ENCODE data around the gene ARRDC5.
"Not testable (repeated sequence)": the region's sequence is repeated elsewhere in the genome, so short reads cannot be mapped to it uniquely, and the experiment has no call there.

The ARRDC5 gene

DNA sequence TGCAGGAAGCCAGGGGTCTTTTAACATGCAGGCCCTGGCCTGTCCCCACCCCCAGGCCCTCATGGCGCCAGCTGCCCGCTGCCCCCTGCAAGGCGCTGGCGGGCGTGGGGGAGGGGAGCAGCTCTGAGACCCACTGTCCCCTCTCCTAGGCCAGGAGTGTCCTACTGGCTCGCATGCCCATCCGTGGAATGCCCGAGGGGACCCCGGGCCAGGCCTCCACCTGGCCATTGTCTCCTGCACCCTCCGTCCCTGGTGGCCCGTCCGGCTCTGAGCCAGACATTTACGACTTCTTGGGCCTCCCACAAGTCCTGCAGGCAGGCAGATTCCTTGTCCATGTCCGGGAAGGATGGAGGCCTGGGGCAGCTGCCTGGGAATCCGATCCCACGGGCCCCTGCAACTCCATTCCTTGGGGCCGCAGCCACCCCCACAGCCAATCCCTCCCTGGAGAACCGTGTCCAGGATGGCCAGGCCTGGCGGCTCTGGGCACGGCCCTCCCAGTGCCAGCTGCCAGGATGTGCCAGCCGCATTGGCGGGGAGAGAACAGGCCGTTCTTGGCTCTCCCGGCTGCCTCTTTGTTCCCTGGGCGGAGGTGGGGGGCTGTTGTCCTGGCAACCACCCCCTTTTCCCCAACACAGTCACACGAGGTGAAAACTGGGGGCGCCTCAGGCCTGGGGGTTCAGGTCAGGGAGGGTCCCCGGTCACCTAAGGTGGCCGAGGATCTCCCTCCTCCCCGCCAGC is 24.8 kb downstream of the ARRDC5 start:
- H3K27me3 ChIP-seq (ENCODE audit: insufficient read depth, low read length), result no peaks in the 10 kb centered on the region
- peak overlapping the region; percentile 16 for H2AFZ ChIP-seq (ENCODE audit: low read depth, low read length)
- H3K36me3 ChIP-seq (ENCODE audit: insufficient read depth, low read length), result no peaks in the 10 kb centered on the region
- H3K4me3 ChIP-seq (ENCODE audit: low read length), result no peak overlapping the region
- H3K4me1 ChIP-seq (ENCODE audit: insufficient read depth, low read length), result peaks cover 15% of the 10 kb centered on the region
- no peaks in the 10 kb centered on the region for H3K9me3 ChIP-seq (ENCODE audit: low read length)

DNA sequence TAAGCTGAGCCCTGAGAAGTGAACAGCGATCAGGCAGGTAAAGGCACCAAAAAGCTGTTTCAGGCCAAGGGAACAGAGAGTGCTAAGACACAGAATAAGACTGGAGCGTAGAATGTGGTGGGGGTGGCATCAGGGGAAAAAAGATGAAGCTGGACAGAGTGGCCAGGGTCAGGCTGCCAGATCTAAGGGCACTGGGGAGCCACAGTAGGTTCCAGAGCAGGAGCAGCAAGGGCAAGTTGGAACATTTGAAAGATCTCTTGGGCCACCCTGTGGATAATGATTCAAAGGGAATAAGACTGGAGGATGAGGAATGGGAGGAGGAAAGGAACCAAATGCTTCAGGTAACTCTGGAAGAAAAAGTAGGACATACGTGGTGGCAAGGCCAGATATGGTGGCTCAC is 28.8 kb downstream of the ARRDC5 start:
- no peaks in the 10 kb centered on the region for H3K9me3 ChIP-seq (ENCODE audit: low read length)
- H3K4me3 ChIP-seq (ENCODE audit: low read length), result no peak overlapping the region
- H2AFZ ChIP-seq (ENCODE audit: low read depth, low read length), result no peak overlapping the region
- H3K36me3 ChIP-seq (ENCODE audit: insufficient read depth, low read length), result no peaks in the 10 kb centered on the region
- H3K4me1 ChIP-seq (ENCODE audit: insufficient read depth, low read length), result peaks cover 15% of the 10 kb centered on the region
- no peaks in the 10 kb centered on the region for H3K27me3 ChIP-seq (ENCODE audit: insufficient read depth, low read length)

DNA sequence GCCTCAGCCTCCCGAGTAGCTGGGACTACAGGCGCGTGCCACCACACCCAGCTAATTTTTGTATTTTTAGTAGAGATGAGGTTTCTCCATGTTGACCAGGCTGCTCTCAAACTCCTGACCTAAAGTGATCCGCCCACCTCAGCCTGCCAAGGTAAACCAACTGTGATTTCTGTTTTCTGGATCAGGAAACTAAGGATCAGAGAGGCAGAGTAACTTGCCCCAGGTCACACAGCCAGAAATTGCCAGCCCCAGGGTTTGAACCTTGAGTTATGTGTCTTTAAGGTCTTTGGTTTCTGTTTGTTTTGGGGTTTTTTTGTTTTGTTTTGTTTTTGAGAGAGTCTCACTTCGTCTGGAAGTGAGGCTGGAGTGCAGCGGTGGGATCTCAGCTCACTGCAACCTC is 31.0 kb downstream of the ARRDC5 start:
- H3K4me1 ChIP-seq (ENCODE audit: insufficient read depth, low read length), result peaks cover 2% of the 10 kb centered on the region
- no peak overlapping the region for H2AFZ ChIP-seq (ENCODE audit: low read depth, low read length)
- no peaks in the 10 kb centered on the region for H3K36me3 ChIP-seq (ENCODE audit: insufficient read depth, low read length)
- H3K27me3 ChIP-seq (ENCODE audit: insufficient read depth, low read length), result no peaks in the 10 kb centered on the region
- no peak overlapping the region for H3K4me3 ChIP-seq (ENCODE audit: low read length)
- H3K9me3 ChIP-seq (ENCODE audit: low read length), result no peaks in the 10 kb centered on the region

DNA sequence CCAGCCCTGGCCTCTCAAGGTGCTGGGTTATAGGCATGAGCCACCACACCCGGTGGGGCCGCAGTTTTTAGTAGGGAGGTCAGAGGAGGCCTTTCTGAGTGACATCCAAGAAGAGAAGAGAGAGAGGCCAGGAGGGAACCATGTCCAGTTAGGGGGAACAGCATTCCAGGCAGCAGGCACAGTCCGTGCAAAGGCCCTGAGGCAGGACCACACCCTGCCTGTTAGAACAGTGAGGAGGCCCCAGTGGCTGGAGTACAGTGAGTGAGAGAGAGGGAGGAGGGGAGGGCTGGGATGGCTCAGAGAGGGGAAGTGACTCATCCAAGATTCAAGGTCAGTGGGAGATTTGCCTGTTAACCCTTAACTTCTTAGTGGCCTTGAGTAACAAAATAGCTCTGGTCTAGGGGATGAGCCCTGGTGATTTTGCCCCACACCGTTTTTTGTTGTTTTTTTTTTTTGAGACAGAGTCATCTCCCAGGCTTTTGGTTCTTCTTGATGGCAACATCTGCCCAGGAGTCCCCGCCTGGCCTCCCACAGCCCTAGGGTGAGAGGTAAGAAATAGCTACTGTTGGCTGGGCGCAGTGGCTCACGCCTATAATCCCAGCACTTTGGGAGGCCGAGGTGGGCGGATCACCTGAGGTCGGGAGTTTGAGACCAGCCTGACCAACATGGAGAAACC is 32.5 kb downstream of the ARRDC5 start:
- peaks cover 5% of the 10 kb centered on the region for H3K4me1 ChIP-seq (ENCODE audit: insufficient read depth, low read length)
- no peak overlapping the region for H3K4me3 ChIP-seq (ENCODE audit: low read length)
- no peaks in the 10 kb centered on the region for H3K36me3 ChIP-seq (ENCODE audit: insufficient read depth, low read length)
- no peaks in the 10 kb centered on the region for H3K27me3 ChIP-seq (ENCODE audit: insufficient read depth, low read length)
- no peaks in the 10 kb centered on the region for H3K9me3 ChIP-seq (ENCODE audit: low read length)
- H2AFZ ChIP-seq (ENCODE audit: low read depth, low read length), result no peak overlapping the region

DNA sequence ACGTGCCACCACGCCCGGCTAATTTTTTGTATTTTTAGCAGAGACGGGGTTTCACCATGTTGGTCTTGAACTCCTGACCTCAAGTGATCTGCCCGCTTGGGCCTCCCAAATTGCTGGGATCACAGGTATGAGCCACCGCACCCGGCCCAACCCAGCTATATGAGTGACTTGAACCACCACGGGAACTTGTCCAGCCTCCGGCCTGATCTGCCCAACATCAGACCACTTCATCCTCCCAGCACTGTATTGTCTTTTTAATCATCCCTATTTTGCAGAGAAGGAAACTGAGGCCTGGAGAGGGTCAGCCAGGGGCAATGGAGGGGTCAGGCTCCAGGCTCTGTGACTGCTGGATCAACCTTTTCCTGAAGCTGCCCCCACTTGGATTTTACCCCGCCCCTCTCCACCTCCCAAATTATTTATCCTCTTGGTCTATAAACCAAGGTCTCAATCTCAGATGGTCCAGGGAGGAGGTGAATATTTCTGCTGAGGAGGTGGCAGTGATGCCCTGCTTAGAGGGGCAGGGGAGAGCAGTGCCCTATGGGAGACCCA is 34.3 kb downstream of the ARRDC5 start:
- Histone ChIP-seq H3K4me3 (ENCODE audit: low read length) (no peak overlapping the region), H3K27me3 (ENCODE audit: insufficient read depth, low read length) (no peaks in the 10 kb centered on the region), H3K9me3 (ENCODE audit: low read length) (no peaks in the 10 kb centered on the region), H3K4me1 (ENCODE audit: insufficient read depth, low read length) (peaks cover 5% of the 10 kb centered on the region), H3K36me3 (ENCODE audit: insufficient read depth, low read length) (no peaks in the 10 kb centered on the region), H2AFZ (ENCODE audit: low read depth, low read length) (no peak overlapping the region)

DNA sequence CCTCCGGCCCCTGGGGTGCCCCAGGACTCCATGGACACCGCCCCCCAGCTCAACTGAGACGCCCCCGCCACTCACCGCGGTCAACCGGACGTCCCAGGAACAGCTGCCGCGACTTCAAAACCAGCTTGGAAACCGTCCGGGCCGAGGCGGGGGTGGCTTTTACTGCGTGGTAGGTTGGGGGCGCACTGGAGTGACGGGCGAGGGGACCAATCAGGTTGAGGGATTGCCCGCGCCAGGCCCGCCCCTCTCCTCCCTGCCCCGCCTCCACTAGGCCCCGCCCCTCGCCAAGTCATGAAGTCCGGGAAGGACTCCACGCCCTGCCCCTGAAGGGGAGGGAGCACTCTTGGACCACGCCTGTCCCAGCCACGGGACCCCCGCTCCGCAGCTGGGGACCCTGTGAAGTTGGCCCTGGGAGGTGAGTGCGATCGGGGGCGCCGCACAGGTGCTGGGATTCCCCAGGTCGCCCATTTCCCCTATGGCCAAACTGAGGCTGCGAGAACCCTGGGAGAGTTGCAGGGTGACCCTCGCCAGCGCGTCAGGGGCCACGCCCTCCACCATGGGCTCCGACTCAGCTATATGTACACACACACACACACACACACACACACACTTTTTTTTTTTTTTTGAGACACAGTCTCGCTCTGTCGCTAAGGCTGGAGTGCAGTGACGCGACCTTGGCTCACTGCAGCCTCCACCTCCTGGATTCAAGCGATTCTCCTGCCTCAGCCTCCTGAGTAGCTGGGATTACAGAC is 35.0 kb downstream of the ARRDC5 start, which contains the start of gene PLIN3:
Gene PLIN3, minus strand, starts transcription at position 134 of the 752 bp plus-strand sequence. CDS start 6,273 bp downstream, outside the sequence.
- no peaks in the 10 kb centered on the region for H3K9me3 ChIP-seq (ENCODE audit: low read length)
- peaks cover 5% of the 10 kb centered on the region for H3K4me1 ChIP-seq (ENCODE audit: insufficient read depth, low read length)
- H3K36me3 ChIP-seq (ENCODE audit: insufficient read depth, low read length), result no peaks in the 10 kb centered on the region
- no peaks in the 10 kb centered on the region for H3K27me3 ChIP-seq (ENCODE audit: insufficient read depth, low read length)
- peak within 1 kb of the TSS; percentile 85 for H3K4me3 ChIP-seq (ENCODE audit: low read length)
- peak within 1 kb of the TSS; percentile 89 for H2AFZ ChIP-seq (ENCODE audit: low read depth, low read length)

DNA sequence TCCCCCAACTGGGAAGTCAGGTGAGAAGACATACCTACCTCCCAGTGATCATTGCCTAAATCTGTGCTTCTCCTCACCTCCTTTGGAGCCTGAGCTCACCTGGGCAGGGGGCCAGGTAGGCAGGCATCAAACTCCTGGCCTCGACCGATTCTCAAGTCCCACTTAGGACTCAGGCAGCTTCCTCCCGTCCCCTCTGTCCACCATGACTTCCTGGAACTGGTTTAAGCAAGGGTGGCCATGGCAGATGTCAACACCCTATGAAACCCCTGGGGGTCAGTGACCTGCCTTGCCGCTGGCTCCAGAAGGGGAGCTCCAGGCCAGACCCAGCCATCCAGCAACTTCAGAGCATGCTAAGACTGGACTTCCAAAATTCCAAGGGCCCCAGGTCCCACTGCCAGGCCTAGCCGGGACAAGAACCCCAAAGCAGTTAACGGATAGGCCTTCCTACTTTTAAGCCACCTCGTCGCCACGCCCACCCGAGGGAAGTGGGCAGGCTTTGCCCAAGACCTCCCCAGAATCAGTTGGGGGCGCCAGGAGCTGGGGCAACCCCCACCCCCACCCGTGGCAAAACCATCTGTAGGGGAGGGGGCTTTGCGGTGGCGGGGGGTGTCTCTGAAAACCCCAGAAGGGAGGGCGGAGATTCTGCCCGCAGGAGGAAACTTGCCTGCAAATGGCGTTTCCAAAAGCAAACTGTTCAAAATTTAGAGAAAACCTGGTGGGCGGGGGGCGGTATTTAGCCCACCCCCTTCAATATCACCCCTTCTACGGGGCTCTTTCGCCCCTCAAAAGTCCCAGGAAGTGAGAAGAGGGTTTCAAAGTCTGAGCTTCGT is 35.9 kb downstream of the ARRDC5 start:
- peaks cover 5% of the 10 kb centered on the region for H3K4me1 ChIP-seq (ENCODE audit: insufficient read depth, low read length)
- H3K4me3 ChIP-seq (ENCODE audit: low read length), result peak overlapping the region; percentile 85
- no peaks in the 10 kb centered on the region for H3K9me3 ChIP-seq (ENCODE audit: low read length)
- H2AFZ ChIP-seq (ENCODE audit: low read depth, low read length), result peak overlapping the region; percentile 89
- H3K36me3 ChIP-seq (ENCODE audit: insufficient read depth, low read length), result peaks cover 3% of the 10 kb centered on the region
- no peaks in the 10 kb centered on the region for H3K27me3 ChIP-seq (ENCODE audit: insufficient read depth, low read length)

DNA sequence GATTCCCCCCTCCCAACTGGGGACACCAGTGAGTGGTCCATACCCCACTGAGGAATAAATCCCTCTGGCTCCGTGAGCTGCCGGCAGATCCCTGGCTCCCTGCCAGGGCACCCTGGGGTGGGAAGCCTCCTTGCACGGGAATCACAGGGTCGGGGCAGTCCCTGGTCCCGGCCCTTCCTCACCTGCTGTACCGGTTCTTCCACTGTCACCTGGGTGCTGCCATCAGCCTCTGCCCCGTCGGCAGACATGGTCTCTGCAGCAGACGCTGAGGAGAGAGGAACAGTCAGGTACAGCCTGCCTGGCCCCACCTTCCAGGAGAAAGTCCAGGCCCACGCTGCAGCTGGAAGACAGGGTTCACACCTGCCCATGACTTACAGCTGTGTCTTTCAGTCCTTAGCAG is 41.5 kb downstream of the ARRDC5 start:
- Histone ChIP-seq H2AFZ (ENCODE audit: low read depth, low read length) (no peak overlapping the region), H3K4me1 (ENCODE audit: insufficient read depth, low read length) (no peaks in the 10 kb centered on the region)

DNA sequence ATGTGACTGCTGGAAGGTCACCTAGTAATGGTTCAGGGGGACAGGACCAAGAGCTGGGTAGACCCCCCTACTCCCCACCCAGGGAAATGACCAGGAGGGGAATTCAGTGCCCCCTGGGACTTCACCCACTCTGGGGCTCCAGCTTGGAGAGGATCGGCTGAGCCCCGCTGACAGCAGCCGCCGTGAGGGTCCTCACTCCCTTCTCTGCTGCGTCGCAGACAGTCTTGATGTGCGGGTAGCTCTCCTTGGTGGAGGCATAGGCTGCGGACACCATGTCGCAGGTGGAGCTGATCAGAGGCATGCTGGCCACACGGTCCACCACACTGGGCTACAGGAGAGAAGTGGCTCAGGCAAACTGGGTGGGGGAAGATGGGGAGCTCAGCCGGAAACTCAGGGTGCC is 43.0 kb downstream of the ARRDC5 start:
- Histone ChIP-seq H2AFZ (ENCODE audit: low read depth, low read length) (no peak overlapping the region), H3K9me3 (ENCODE audit: low read length) (no peaks in the 10 kb centered on the region), H3K4me1 (ENCODE audit: insufficient read depth, low read length) (no peaks in the 10 kb centered on the region), H3K36me3 (ENCODE audit: insufficient read depth, low read length) (peaks cover 31% of the 10 kb centered on the region), H3K27me3 (ENCODE audit: insufficient read depth, low read length) (no peaks in the 10 kb centered on the region), H3K4me3 (ENCODE audit: low read length) (no peak overlapping the region)

More for the DNA sequence above, 41.5 kb downstream of the ARRDC5 start:
- Histone ChIP-seq H3K27me3 (ENCODE audit: insufficient read depth, low read length) (no peaks in the 10 kb centered on the region), H3K4me3 (ENCODE audit: low read length) (no peak overlapping the region), H3K9me3 (ENCODE audit: low read length) (no peaks in the 10 kb centered on the region), H3K36me3 (ENCODE audit: insufficient read depth, low read length) (peaks cover 26% of the 10 kb centered on the region)

DNA sequence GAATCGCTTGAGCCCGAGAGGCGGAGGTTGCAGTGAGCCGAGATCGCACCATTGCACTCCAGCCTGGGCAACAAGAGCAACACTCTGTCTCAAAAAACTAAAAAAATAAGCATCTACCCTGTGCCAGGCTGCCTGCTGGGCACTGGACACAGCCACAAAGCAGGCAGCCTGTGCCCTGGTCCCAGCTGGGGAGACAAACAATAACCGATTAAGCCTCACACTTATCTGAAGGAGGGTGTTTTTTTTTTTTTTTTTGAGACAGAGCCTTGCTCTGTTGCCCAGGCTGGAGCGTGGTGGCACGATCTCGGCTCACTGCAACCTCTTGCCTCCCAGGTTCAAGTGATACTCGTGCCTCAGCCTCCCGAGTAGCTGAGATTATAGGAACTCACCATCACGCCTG is 46.2 kb downstream of the ARRDC5 start:
- not testable (repeated sequence) for H3K4me1 ChIP-seq (ENCODE audit: insufficient read depth, low read length); H3K4me3 ChIP-seq (ENCODE audit: low read length); H3K9me3 ChIP-seq (ENCODE audit: low read length); H2AFZ ChIP-seq (ENCODE audit: low read depth, low read length); H3K27me3 ChIP-seq (ENCODE audit: insufficient read depth, low read length)
- H3K36me3 ChIP-seq (ENCODE audit: insufficient read depth, low read length), result peaks cover 42% of the 10 kb centered on the region

DNA sequence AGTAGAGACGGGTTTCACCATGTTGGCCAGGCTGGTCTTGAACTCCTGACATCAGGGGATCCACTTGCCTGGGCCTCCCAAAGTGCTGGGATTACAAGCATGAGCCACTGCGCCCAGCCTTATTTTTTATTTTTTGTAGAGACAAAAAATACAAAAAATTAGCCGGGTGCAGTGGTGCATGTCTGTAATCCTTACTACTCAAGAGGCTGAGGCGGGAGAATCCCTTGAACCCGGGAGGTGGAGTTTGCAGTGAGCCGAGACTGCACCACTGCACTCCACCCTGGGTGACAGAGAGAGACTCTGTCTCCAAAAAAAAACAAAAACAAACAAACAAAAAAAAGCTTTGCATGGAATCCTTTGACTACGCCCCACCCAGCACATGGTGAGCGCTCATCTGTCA is 49.2 kb downstream of the ARRDC5 start:
- H3K36me3 ChIP-seq (ENCODE audit: insufficient read depth, low read length), result peaks cover 29% of the 10 kb centered on the region
- not testable (repeated sequence) for H3K4me3 ChIP-seq (ENCODE audit: low read length); H3K27me3 ChIP-seq (ENCODE audit: insufficient read depth, low read length); H3K9me3 ChIP-seq (ENCODE audit: low read length); H3K4me1 ChIP-seq (ENCODE audit: insufficient read depth, low read length); H2AFZ ChIP-seq (ENCODE audit: low read depth, low read length)

DNA sequence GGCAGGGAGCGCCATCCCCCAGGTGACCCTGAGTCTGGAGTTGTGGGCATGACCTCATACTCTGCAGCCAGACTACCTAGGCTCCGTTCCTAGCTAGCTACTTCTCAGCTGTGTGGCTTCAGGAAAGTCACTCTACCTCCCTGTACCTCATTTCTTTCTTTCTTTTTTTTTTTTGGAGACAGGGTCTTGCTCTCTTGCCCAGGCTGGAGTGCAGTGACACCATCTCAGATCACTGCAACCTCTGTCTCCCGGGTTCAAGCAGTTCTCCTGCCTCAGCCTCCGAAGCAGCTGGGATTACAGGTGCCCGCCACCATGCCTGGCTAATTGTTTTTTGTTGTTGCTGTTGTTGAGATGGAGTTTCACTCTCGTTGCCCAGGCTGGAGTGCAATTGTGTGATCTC is 50.2 kb downstream of the ARRDC5 start:
- H3K27me3 ChIP-seq (ENCODE audit: insufficient read depth, low read length), result no peaks in the 10 kb centered on the region
- peaks cover 36% of the 10 kb centered on the region for H3K36me3 ChIP-seq (ENCODE audit: insufficient read depth, low read length)
- no peaks in the 10 kb centered on the region for H3K9me3 ChIP-seq (ENCODE audit: low read length)
- no peaks in the 10 kb centered on the region for H3K4me1 ChIP-seq (ENCODE audit: insufficient read depth, low read length)
- H2AFZ ChIP-seq (ENCODE audit: low read depth, low read length), result no peak overlapping the region
- H3K4me3 ChIP-seq (ENCODE audit: low read length), result no peak overlapping the region

All from neuron (in vitro differentiated cells).